ENCODE measurements around the gene APBB2.

Gene APBB2

GRCh38 chr4:41214136-41214824 is at the start of gene APBB2:
Gene APBB2 (minus strand): TSS chr4:41214542. CDS start chr4:41033254, 181,288 bp downstream.
- peak; percentile 97 for DNase-seq (ENCODE audit: low spot score)

- DNase-seq (ENCODE audit: low spot score) = no peak
Measured at GRCh38 chr4:41262198-41262597, 47.9 kb upstream of the APBB2 start.

- DNase-seq (ENCODE audit: low spot score) = no peak
Measured at GRCh38 chr4:41260116-41260733, 45.9 kb upstream of the APBB2 start.

- DNase-seq (ENCODE audit: low spot score) = peak; percentile 69
Measured at GRCh38 chr4:41258783-41259182, 44.4 kb upstream of the APBB2 start.

- no peak for DNase-seq (ENCODE audit: low spot score)
Measured at GRCh38 chr4:41257906-41258305, 43.6 kb upstream of the APBB2 start.

- DNase-seq (ENCODE audit: low spot score) = peak; percentile 31
Measured at GRCh38 chr4:41257257-41257901, 43.0 kb upstream of the APBB2 start.

GRCh38 chr4:41256740-41257256 is 42.5 kb upstream of the APBB2 start, which contains the start of gene UCHL1:
Gene UCHL1 (plus strand): TSS chr4:41256928. CDS start chr4:41256977, 49 bp downstream.
- peak; percentile 25 for DNase-seq (ENCODE audit: low spot score)

GRCh38 chr4:41256131-41256739 is 41.9 kb upstream of the APBB2 start:
- no peak for DNase-seq (ENCODE audit: low spot score)

- DNase-seq (ENCODE audit: low spot score) = no peak
Measured at GRCh38 chr4:41245983-41246382, 31.6 kb upstream of the APBB2 start.

GRCh38 chr4:41241919-41242318 is 27.6 kb upstream of the APBB2 start:
- DNase-seq (ENCODE audit: low spot score) = no peak

GRCh38 chr4:41236508-41236907 is 22.2 kb upstream of the APBB2 start:
- DNase-seq (ENCODE audit: low spot score) = no peak

- no peak for DNase-seq (ENCODE audit: low spot score)
Measured at GRCh38 chr4:41236032-41236431, 21.7 kb upstream of the APBB2 start.

GRCh38 chr4:41232856-41233255 is 18.5 kb upstream of the APBB2 start:
- no peak for DNase-seq (ENCODE audit: low spot score)

GRCh38 chr4:41232406-41232805 is 18.1 kb upstream of the APBB2 start:
- no peak for DNase-seq (ENCODE audit: low spot score)

GRCh38 chr4:41227902-41228301 is 13.6 kb upstream of the APBB2 start:
- DNase-seq (ENCODE audit: low spot score) = no peak

GRCh38 chr4:41221850-41222645 is 7.7 kb upstream of the APBB2 start:
- DNase-seq (ENCODE audit: low spot score) = no peak

GRCh38 chr4:41219421-41219950 is 5.1 kb upstream of the APBB2 start:
- DNase-seq (ENCODE audit: low spot score) = no peak

- no peak for DNase-seq (ENCODE audit: low spot score)
Measured at GRCh38 chr4:41218703-41219102, 4.4 kb upstream of the APBB2 start.

GRCh38 chr4:41217374-41217773 is 3.0 kb upstream of the APBB2 start:
- DNase-seq (ENCODE audit: low spot score) = no peak

GRCh38 chr4:41217020-41217333 is 2.6 kb upstream of the APBB2 start:
- no peak for DNase-seq (ENCODE audit: low spot score)

- peak; percentile 88 for DNase-seq (ENCODE audit: low spot score)
Measured at GRCh38 chr4:41216294-41217019, 2.1 kb upstream of the APBB2 start.
